HuH-7.5 (cell line): ENCODE measurements around the gene GCKR.
"Not testable (repeated sequence)": the region's sequence is repeated elsewhere in the genome, so short reads cannot be mapped to it uniquely, and the experiment has no call there.

Experiments used
- DNase-seq: peaks from one replicate; pipeline ENCODE4 v3.0.0; 2011; ENCODE audit warnings: low spot score

GCKR gene

GRCh38 chr2:27507293-27507692 is 10.7 kb downstream of the GCKR start:
- no peak for DNase-seq

- DNase-seq: no peak
These were observed 12.7 kb downstream of the GCKR start for GRCh38 chr2:27509326-27509725.

- peak; percentile 16 for DNase-seq
These were observed 21.6 kb downstream of the GCKR start for GRCh38 chr2:27518113-27518781.

DNA sequence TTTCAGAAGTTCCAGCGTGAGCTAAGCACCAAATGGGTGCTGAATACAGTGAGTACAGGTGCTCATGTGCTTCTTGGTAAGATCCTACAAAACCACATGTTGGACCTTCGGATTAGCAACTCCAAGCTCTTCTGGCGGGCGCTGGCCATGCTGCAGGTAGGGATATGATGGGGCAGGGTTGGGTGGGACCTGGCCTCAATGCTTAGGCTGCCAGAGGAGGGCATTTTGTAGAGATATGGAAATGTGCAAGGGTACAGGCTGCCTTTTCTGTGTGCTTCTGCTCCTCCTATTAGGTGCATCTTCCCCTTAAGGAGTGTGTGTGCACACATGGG is 22.1 kb downstream of the GCKR start:
- DNase-seq: no peak

- no peak for DNase-seq
These were observed 23.7 kb downstream of the GCKR start for GRCh38 chr2:27520316-27520715.

DNA sequence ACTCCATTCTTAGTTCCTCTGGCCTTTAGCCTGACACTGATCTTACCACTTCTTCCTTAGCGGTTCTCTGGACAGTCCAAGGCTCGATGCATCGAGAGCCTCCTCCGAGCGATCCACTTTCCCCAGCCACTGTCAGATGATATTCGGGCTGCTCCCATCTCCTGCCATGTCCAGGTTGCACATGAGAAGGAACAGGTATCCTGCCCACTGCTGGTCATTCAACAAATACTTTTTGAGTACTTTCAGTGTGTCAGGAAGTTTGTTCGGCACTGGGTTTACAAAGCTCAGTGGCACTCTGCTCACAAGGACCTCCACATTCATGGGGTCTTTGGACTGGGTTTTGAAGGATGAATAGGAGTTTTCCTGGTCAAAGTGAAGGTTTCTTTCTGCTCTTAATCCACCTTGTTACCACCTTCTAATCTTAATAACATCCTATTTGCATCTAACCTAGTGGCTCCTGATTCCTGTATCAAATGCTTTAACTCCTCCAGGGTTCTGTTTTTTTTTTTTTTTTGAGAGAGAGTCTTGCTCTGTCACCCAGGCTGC is 25.8 kb downstream of the GCKR start:
- no peak for DNase-seq

DNA sequence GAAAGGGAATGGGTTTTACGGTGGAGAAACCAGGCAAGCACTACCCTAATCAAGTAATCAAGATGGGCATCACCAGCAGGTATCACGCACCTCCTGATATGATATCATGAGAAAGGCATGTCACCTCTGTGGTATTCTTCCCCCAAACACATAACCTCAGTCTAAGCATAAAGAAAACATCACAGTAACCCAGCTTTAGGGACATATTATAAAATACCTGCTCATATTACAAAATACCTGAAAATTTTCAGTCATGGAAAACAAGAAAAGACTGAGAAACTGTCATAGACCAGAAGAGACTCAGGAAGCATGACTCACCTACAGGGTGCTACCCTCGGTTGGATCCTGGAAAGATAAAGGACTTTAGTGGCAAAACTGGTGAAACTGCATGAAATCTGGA is 30.5 kb downstream of the GCKR start:
- no peak for DNase-seq

DNA sequence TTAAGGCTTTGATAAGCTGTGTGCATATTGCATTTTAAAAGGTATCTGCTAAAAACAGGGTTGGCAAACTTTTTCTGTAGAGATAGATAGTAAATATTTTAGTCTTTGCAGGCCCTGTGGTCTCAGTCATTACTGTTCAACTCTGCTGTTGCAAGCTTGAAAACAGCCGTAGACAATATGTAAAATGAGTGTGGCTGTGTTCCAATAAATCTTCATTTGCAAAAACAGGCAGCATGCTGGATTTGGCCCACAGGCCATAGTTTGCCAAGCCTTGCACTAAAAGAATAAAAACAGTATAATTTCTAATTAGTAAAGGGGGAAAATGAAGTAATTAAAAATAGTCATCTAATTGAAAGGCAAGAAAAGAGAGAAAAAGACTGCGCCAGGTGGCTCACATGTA is 35.3 kb downstream of the GCKR start:
- no peak for DNase-seq

DNA sequence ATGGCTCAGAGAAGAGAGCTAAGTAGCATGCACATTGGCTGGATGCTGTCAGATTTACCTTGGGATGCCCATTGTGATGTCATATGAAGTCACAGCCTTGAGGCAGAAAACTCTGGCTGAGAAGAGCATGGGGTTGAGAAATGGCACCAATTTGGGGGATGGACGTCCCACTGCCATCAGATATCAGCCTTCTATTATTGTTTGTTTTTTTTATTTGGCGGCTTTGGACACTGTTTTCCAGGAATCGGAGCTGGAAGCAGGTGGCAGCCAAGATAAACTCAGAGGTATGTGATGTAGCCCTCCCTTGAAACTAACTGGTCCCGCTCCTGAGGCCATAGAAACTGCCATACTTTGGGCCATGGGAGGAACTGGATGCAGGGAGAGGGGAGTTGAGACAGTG is 40.6 kb downstream of the GCKR start:
- no peak for DNase-seq

DNA sequence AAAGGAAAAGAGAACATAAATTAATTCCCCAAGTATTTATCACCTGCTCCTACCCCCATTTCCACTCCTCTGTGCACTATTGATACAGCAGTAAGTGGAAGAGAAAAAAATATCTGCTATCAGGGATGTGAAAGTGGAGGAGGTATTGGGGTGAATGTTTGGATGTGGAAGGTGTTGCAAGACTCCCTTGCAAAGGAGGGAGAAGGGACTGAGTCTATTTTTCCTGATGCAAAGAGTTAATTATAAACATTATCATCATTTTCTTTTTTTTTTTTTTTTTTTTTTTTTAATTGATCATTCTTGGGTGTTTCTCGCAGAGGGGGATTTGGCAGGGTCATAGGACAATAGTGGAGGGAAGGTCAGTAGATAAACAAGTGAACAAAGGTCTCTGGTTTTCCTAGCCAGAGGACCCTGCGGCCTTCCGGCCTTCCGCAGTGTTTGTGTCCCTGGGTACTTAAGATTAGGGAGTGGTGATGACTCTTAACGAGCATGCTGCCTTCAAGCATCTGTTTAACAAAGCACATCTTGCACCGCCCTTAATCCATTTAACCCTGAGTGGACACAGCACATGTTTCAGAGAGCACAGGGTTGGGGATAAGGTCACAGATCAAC is 42.3 kb downstream of the GCKR start:
- not testable (repeated sequence) for DNase-seq

DNA sequence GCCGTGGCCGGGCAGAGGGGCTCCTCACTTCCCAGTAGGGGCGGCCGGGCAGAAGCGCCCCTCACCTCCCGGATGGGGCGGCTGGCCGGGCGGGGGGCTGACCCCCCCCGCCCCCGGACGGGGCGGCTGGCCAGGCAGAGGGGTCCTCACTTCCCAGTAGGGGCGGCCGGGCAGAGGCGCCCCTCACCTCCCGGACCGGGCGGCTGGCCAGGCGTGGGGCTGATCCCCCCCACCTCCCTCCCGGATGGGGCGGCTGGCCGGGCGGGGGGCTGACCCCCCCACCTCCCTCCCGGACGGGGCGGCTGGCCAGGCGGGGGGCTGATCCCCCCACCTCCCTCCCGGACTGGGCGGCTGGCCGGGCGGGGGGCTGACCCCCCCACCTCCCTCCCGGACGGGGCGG is 43.0 kb downstream of the GCKR start:
- not testable (repeated sequence) for DNase-seq

DNA sequence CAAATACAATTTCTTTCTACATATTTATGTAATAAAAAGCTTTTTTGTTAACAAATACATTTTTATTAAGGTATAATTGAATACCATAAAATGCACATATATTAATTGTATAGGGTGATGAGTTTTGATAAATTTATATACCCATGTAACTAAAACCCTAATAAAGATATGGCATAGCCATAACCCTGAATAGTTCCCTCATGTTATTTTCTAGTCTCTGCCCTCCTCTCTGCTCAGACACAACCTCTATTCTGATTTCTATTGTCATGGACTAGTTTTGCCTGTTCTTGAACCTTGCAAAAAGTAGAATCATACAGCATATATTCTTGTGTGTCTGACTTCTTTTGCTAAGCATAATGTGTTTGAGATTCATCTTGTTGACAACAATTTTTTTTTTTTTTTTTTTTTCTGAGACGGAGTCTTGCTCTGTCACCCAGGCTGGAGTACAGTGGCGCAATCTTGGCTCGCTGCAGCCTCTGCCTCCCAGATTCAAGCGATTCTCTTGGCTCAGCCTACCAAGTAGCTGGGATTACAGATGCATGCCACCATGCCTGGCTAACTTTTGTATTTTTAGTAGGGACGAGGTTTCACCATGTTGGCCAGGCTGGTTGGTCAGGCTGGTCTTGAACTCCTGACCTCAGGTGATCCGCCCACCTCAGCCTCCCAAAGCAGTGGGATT is 47.6 kb downstream of the GCKR start:
- DNase-seq: no peak

DNA sequence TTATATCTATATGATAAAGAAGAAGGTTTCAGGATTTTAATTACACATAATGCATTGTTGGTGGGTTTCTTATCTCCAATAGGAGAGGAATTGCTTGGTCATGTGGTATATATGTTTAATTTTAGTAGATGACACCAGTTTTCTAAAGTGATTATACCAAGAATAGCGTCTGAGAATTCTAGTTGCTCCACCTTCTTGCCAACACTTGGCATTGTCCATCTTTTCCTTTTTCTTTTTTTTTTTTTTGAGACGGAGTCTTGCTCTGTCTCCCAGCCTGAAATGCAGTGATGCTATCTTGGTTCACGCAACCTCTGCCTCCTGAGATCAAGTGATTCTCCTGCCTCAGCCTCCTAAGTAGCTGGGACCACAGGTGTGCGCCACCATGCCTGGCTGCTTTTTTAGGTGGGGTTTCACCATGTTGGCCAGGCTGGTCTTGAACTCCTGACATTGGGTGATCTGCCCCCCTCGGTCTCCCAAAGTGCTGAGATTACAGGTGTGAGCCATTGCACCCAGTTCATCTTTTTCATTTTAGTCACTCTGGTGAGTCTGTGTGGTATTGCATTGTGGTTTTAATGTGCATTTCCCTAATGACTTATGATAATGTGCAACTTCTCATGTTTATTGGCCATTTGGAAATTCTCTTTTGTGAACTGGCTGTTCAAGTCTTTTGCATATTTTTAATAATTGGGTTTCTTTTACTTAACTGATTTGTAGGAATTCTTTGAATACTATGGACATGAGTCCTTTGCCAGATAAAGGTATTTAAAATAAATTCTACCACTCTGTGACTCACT is 48.9 kb downstream of the GCKR start:
- DNase-seq: no peak

DNA sequence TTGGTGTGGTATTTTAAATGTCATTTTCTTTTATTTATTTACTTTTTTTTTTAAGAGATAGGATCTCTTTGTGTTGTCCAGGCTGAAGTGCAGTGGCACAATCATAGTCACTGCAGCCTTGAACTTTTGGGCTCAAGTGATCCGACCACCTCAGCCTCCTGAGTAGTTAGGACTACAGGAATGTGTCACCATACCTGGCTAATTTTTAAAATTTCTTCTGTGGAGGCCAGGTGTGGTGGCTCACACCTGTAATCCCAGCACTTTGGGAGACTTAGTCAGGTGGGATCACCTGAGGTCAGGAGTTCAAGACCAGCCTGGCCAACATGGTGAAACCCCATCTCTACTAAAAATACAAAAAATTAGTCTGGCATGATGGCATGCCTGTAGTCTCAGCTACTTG is 52.7 kb downstream of the GCKR start:
- no peak for DNase-seq

DNA sequence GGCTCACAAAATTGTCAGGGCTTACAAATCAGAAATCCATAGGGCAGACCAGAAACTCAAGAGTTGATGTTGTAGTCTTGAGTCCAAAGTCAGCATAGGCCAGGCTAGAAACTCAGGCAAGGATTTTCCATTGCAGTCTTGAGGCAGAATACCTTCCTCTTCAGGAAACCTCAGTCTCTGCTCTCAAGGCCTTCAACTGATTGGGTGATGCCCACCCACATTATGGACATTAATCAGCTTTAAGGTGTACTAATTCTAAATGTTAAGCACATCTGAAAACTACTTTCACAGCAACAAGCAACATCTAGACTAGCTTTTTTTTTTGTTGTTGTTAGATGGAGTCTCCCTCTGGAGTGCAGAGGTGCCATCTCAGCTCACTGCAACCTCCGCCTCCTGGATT is 54.9 kb downstream of the GCKR start:
- no peak for DNase-seq

GRCh38 chr2:27552941-27553340 is 56.3 kb downstream of the GCKR start:
- no peak for DNase-seq

DNA sequence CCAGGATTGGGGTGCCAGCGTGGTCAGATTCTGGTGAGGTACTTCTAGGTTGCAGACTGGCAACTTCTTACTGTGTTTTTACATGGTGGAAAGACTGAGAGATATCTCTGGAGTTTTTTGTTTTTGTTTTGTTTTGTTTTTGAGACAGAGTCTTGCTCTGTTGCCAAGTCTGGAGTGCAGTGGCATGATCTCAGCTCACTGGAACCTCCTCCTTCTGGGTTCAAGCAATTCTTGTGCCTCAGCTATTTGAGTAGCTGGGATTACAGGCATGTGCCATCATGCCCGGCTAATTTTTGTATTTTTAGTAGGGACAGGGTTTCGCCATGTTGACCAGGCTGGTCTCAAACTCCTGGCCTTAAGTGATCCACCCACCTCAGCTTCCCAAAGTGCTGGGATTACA is 57.8 kb downstream of the GCKR start:
- DNase-seq: not testable (repeated sequence)

DNA sequence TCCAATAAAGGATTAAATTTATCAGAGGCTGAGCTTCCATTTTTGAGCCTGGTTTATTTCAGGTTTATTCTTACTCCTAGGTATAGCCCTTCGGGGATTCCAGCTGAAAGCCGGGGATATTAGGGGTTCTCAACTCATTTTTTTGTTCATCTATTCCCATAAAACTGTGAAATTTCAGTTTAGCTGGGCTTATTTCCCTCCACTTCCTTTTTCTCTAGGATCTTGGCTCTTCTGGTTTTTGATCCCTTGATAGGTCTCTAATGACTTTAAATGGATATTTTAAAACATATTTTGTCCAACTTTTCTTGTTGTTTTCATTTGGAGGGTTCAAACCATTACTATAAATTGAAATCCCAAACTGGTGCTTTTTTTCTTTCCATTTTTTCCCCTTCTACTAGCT is 62.6 kb downstream of the GCKR start:
- DNase-seq: no peak

DNA sequence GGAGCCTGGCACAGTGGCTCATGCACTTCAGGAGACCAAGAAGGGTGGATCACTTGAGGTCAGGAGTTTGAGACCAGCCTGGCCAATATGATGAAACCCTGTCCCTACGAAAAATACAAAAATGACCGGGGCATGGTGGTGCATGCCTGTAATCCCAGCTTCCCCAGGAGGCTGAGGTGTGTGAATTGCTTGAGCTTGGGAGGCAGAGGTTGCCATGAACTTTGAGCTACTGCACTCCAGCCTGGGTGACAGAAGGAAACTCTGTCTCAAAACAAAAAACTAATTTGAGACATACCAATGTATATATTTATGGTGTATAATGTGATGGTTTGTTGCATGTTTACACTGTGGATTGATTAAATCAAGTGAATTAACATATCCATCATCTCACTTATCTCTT is 64.4 kb downstream of the GCKR start:
- DNase-seq: no peak

GRCh38 chr2:27566628-27567027 is 70.0 kb downstream of the GCKR start:
- no peak for DNase-seq

DNA sequence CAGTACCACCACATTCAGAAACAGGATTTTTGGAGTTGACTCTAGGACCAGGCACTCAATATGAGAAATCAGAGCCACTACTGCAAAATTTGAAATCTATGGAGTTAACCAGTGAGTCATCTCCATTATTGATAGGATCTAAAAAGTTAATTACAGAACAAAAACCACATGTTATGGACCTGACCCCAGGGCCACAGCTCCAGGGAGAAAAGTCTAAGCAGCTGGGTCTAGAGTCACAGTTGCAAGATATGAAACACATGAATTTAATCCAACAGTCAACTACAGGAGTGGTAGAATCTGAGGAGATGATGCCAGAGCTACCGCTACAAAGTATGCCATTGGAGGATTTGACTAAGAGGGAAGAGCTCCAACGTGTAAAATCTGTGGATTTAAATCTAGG is 72.8 kb downstream of the GCKR start:
- DNase-seq: no peak

- DNase-seq: no peak
These were observed 74.6 kb downstream of the GCKR start for GRCh38 chr2:27571197-27571596.

DNA sequence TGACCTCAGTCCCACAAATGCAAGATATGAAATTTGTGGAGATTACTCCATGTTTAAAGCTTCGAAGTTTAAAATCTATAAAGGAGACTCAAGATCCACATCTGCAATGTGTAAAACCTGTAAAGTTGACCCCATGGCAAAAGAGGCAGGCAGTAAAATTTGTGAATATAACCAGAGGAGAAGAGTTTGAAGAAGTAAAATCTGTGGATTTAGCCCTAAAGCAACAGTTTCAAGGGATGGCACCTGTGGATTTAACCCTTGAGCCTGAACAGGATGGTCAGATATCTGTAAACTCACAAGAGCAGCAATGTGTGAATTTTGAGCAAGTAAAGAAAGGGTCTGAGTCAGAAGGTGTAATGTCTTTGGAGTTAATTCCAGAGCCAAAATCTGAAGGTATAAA is 75.0 kb downstream of the GCKR start:
- DNase-seq: no peak
